NCI-H1105 (cell line): ENCODE results near the gene GPR39.

Experiments
- DNase-seq: peaks from one replicate; lab custom pipeline; 2025; lab: John Stamatoyannopoulos, UW

Gene GPR39

DNA sequence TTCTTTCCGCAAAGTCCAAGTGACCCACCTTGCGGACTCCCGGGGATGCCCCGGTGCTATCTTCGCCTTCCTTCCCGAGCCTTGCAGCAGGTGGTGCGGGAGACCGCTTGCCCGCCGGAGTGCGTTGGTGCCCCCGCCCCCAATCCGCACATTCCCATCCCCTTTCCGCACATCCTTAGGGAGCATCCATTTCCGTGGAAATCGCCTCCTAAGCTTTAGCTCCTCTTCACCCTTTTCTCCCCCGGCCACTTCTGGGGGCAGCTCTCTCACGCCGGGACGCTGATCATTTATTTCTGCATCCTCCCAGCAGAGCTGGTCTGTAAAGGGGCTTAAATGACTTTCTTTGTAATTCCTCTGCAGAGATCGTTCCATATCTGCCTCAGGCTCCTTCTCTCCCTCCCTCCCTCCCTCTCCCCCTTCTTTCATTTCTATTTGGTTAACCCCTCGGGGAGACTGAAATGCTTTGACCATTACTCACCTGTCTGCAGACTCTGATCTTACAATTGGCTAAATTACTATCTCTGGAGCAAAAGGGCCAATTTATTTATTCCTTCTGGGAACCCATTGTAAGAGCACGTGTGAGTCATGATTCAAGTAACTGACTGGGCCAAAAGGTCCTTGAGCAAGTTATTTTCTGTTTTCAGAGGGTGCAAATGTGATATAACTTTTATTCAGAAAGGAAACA, 254.7 kb downstream of the GPR39 start:
- no peak for DNase-seq

DNA sequence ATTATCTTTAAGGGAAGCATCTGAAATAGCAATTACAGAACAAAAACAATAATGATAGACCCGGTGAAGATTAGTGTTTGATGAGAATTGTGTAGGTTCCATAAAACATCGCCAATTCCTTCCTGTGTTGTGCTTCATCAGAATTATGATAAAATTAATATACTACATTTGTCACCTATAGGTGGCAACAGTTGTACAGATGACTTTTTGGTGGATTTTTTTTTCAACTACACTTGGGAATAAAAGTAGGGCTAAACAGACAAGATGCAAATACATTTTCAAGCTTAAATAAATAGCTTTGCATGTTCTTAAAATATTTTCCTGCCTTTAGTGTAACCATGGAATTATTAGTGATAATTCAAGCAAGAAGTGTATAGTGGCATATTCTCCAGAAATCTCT, 260.4 kb downstream of the GPR39 start:
- no peak for DNase-seq

DNA sequence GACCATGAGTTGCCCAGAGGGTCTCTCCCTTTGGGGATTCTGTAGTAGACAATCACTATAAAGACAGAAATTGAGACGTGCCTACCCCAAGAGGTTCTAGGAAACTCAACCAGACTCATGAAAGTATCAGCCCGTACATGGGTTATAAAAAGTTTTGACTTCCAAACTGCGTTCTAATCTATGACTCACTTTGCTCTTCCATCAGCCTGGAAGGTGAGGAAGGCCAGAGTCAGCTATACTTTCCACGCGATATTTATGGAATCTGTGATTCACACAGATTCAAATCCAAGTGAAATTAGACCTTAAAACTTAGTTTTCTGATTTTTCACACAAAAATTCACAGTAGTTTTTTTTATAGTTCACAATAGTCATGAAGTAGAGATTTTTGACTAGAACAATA, 261.1 kb downstream of the GPR39 start:
- no peak for DNase-seq

DNA sequence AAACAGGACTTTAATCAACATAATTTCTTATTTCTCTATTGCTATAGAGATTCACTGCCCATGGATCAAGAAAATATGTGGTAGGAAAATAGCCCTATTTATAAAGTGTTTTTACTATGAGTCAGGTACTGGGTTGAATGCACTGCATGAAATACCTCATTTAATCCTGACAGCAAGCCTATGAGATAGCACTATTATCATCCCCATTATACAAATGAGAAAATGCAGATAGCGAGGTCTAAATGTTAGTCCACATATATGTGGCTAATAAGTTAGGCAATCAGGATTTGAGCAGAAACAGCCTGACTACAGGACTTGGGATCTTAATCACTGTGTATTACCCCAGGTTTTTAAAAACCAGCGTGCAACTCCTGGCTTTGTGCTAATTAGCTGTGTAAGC, 261.9 kb downstream of the GPR39 start:
- DNase-seq, result no peak

DNA sequence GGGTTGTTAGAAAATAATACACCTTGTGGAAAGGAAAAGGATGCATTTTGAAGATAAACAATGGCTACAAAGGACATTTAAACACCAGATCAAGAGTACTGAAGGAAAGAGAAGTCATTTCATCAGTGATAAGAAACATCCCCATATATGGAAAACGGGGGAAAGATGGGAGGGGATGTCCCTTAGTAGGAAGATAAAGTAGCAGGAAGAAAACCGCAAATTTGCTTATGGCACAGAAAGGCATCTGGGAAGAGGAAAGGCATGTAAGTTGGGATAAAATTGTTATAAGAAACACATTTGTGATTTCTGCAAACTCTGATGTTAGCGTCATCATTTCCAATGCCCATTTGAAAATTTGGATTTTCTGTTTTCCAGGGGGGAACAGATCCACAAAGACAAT, 263.9 kb downstream of the GPR39 start:
- DNase-seq, result no peak

DNA sequence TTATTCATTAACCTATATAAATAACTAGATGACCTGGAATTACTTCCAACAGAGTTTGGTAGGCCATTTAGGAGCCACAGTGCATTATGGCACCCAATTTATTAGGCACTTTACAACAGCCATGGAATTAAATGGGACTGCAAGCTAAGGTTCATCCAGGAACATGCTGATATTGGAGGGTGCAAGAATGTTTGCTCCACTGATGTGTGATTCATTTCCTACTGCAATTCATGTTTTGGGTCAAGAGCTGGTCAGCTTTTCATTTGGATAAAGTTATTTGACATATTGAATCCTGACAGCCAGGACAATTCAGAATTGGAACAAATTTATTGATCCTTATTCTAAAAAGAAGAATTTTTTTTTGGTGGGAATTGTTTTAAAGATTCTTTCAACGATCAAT, 265.2 kb downstream of the GPR39 start:
- DNase-seq, result no peak

DNA sequence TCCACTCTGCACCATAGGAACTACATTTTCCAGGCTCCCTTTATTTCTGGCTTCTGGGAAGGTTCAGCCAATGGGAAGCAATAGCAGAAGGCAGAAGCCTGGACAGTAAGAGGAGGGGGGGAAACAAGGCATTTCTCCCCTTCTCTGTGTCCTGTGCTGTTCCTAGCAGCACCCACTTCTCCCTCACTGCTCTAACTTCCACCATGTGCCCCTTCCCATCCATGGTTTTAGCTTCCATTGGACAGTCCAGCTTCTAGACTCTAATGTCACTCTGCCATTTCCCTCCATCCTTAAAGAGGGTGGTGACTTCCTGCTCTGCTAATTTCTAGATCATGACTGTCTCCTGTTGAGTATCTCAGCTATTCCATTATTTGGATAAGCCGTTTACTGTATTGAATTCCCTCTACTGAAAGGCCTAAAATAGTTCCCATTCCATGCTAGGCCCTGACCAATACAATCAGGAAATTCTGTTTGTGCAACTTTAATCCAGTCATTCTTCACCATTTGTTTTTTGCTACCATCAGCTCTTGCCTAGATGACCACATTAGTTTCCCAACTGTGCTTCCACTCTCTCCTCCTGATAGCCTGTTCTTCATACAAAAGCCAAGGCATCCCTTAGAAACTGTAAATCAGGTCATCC, 274.2 kb downstream of the GPR39 start:
- DNase-seq, result no peak

DNA sequence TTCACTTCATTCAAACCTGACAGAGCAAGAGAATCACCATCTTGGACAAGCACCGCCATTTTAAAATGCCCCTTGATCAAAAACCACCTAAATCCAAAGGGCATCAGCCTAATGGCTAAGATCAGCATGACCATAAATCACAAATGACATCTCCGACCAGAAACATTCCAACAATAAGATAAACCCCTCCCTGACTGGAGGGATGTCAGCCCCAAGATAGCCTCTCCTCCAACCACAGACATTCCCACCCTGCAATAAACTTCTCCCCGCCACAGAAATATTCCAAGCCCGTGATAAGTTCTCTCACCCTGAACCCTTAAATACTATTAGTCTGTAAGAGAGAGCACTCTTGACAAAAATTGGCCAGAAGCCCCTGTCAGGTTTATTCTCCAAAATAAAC, 275.0 kb downstream of the GPR39 start:
- no peak for DNase-seq

DNA sequence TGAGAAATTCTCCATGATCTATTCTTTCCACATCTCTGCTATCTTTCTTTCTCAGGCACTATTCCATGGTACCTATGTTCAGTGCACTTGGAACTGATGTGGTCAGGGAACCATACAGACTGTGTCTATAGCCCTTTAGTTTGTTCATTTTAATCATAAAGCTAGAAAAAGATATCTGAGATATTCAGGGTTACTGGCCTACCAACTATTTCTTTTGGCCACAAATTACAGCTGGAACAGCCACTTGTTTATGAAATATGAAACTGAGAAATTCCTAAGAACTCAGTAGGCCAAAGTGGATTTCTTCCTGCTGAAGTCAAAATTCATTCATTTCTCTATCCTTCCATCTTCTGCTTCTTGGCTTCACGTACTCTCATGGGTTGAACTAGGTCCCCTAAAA, 276.2 kb downstream of the GPR39 start:
- DNase-seq, result no peak
